ENCODE data around the gene XPR1.
A peak's percentile ranks its signal among the peaks of the same experiment; 100 is the strongest.
"Not testable (repeated sequence)": the region's sequence is repeated elsewhere in the genome, so short reads cannot be mapped to it uniquely, and the experiment has no call there.

Gene XPR1

DNA sequence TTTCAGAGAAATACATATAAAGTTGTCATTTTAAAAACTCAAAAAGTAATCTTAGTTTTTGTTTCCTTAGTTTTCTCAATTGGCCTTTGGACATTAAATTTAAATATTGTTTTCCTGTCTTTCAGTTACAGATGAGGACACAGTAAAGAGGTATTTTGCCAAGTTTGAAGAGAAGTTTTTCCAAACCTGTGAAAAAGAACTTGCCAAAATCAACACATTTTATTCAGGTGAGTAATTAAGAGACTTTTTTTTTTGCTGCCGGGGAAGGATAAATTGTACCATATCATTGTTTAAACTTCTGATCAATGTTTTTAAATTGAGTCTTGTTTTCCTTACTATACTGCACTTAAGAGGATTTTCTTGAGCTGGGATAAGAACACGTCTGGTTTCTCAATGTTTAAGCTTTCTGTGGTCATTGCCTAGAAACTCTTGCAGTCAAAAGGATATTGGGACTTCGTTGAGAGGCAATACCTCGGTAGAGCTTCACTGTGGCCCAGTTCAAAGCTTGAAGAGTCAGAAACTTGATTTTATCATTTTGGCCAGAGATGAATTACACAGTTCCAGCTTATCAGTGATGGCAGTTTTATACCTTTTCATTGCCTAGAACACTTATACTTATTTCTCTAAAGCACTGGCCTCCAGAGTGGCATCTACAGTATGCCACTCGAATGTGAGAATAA lies 155.9 kb downstream of the XPR1 start:
- no peak for DNase-seq

DNA sequence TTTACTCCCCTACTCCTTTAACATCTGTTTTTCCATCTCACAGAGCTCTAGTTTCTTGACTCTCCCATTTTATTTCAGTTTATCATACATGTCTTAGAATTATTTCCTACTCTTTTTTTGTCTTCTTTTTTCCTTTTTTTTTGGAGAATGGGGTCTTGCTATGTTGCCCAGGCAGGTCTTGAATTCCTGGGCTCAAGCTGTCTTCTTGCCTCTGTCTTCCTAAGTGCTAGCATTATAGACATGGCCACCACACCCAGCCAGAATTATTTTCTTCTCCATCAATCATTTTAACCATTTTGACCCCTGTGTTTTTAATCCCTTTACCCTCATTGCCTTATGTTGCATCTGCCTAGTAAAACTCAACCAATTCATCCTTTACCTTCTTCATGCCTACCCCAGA lies 157.6 kb downstream of the XPR1 start:
- DNase-seq: no peak

DNA sequence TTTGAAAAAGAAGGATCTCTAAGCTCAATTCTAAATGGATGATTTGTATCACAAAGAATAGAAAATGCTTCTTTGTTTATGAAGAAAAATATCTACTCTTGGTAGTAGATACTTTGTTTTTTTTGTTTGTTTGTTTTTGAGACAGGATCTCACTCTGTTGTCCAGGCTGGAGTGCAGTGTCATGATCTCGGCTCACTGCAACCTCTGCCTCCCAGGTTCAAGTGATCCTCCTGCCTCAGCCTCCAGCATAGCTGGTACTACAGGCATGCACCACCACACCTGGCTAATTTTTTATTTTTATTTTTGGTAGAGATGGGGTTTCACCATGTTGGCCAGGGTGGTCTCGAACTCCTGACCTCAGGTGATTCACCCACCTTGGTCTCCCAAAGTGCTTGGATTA lies 159.3 kb downstream of the XPR1 start:
- not testable (repeated sequence) for DNase-seq

DNA sequence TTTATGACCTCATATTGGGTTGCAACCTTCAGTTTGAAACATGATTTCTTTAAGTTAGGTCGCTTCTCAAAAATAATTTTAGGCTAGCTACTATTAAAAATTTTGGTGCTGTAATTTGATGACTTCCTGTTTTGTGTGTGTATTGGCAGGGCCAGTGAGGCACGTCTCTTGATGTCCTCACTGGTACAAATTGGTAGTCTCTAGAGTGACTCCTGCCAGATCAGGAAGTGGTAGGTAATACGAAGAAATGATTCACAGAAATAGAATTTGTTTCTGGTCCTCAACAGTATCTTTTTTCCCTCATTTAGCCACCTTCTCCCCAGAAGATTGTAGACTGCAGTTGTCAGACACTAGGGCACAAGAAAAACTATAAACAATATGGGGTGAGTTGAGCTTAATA lies 160.0 kb downstream of the XPR1 start:
- peak; percentile 24 for DNase-seq

DNA sequence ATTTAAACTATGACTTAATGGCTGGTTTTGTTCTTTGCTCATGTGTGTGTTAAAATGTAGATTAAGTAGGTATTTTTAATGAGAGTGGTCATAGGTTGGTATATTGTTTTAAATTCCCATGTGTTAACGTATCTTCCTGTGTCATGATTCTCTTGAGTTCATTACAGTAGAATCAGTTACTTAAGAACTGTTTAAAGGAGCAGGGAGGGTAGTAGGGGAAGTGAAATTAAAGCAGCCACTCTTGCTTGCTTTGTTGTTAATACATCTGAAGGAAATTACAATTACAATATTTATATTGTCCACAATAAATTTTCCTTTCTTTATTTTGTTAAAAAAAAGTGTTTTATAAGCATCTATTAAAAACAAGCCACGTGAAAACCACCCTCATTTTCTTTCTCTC lies 161.6 kb downstream of the XPR1 start:
- DNase-seq: no peak

DNA sequence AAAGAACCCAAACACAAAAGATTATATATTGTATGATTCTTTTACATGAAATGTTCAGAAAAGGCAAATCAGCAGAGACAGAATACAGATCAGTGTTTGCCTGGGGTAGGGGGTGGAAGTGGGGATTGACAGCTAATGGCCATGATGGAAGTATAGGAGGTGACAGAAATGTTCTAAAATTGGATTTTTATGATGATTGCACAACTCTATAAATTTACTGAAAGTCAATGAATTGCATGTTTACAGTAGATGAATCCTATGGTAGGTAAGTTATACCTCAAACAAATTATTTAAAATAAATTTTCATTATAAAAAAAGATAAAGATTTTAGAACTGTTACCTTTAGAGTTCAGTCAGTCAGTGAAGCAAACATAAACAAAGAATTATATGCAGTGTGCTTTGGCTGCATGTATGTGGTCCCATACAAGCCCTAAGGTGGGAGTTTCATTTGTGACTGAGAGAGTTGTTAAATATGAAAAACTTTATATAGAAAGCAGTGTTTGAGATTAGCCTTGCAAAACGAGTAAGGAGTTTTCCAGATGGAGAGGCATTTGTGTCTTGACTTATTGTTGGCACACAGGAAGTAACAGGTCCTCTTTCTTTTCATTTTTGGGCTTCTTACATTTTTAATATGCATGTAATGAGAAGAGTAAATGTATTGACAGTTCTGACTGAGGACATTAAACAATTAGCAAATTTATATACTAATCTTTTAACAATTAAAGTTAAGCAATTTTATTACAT lies 165.2 kb downstream of the XPR1 start:
- no peak for DNase-seq

DNA sequence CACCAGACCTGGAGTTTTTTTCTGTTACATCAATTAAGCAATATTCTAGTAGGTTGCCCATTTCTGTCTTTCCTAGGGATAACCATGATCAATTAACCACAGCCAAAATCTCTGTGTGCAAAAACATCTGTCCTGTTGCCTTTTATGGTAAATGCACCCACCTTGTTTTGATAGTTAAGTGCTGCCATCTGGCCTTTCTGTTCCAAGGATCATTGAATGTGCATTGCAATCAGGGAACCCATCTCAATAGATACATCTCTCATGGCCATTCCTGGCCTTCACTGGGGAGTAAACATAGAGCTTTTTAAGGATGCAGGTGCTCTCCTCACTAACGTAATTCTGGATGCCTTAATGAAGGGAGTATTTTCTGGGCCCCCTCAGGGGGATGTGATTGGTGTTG lies 169.1 kb downstream of the XPR1 start:
- no peak for DNase-seq

DNA sequence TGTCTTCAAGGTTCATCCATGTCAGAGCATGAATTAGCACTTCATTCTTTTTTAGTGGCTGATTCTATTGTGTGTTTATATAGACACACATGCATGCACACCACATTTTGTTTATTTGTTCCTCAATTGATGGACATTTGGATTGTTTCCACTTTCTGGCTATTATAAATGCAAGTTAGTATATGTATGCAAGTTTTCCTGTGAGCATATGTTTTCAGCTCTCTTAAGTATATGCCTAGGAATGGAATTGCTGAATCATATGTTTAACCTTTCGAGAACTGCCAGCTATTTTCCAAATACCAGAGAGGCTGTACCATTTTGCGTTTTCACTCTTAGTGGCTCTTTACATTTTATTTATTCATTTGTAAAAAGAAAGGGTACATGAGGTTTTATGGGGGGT lies 171.0 kb downstream of the XPR1 start:
- no peak for DNase-seq

DNA sequence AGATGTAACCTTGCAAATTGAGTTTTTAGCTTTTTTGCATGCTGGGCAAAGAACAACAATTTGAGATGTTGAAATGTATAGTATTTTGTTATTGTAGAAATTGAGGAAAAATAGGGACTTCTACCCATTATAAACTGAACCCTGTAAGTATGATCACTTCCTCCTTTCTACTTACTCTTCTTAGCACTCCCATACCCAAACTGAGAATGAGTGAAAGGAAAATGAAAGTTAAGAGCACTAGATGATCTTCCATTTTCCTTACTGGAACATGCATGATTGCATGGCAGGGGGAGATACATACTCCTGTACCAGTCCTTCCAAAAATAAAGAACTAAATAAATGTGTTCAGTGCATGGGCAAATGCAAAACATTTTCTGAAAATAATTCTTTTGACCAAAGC lies 173.5 kb downstream of the XPR1 start:
- no peak for DNase-seq

DNA sequence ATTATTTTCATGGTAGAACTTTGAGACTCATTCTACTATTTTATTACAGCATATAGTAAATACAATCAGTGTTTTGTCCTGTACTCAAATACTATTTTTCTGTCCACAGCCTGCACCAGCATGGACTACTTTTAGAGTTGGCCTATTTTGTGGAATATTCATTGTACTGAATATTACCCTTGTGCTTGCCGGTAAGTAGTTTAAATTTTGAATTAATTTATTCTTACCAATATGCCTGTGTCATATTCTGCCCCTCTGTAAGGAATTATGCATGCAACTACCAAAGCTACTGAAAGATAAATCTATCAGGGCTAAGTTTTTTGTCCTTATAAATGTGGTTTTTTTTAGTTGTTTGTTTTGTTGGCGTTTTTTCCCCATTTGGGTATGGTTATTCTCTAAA lies 179.5 kb downstream of the XPR1 start:
- DNase-seq: no peak

DNA sequence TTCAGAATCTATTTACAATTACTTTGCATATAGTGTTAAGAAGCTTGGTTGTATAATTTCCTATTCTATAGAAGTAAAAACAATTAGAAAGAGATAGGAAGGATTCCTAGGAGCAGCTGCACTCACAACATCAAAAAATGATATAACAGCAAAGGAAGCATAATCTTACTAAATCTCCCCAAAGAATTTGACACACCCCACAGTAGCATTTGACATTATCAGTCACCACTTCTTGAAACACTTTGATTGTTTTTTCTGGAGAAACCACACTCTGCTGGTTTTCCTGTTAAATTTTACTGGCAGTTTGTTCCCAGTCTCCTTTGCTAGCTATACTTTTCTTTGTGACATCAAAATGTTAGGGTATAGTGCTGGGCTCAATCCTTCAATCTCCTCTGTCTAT lies 180.1 kb downstream of the XPR1 start:
- DNase-seq: no peak

DNA sequence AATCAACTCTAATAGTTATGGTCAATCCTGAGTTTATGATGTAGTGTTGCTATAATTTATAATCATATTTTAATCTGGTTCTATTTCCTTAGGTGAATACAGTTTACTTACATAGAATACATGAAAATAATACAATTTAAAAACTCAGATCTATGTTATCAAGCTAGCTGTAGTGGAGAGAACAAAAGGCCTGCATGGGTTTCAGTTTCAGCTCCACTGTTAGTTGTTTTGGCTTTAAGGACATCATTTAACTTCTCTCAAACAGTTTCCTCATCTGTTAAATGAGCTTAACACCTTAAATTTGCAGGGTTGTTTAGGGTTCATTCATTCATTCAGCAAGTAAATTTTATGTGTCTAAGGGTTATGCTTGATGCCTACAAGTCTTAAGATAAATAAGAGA lies 182.4 kb downstream of the XPR1 start:
- DNase-seq: no peak

DNA sequence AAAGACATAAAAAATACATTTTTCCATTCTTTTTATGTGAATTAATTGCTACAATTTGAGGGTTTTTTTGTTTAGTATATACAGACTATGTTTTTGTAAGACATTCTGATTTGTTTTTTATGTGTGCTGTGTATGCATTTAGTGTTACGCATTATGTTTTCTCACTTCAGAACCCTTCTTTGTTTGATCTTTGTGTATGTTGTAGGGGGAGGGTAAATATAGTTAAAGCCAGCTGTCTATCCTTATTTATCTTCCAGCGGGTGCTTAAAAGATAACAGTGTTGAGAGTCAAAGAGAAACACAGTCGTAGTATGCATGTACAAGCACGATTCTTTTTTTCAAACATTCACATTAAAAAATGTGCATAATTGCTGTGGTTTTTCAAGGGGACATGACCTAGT lies 183.4 kb downstream of the XPR1 start:
- no peak for DNase-seq

DNA sequence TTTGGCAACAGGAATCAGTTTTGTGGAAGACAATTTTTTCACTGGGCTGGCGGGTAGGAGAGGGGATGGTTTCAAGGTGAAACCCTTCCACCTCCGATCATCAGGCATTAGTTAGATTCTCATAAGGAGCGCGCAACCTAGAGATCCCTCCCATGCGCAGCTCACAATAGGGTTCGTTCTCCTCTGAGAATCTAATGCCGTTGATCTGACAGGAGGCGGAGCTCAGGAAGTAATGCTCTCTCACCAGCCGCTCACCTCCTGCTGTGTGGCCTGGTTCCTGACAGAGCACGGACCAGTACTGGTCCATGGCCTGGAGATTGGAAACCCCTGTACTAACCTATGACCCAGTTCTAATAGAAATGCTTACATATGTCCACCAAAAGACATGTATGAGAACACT lies 184.3 kb downstream of the XPR1 start:
- no peak for DNase-seq

DNA sequence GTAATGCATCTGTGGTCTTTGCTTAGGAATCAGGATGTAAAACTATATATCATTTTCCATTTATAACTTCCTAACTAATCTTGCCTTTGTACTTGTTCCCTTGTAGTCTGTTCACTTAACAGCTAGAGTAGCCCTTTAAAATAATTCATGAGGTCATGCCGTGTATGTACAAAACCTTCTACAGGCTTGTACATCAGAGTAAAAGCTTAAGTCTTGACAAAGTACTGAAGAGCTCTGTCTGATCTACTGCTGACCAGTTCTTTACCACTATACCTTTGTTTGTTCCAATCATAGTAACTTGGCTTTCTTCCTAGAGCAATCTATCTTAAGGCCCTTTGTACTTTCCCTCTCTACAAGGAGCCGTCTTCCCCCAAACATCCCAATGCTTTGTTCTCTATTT lies 190.1 kb downstream of the XPR1 start:
- DNase-seq: no peak

DNA sequence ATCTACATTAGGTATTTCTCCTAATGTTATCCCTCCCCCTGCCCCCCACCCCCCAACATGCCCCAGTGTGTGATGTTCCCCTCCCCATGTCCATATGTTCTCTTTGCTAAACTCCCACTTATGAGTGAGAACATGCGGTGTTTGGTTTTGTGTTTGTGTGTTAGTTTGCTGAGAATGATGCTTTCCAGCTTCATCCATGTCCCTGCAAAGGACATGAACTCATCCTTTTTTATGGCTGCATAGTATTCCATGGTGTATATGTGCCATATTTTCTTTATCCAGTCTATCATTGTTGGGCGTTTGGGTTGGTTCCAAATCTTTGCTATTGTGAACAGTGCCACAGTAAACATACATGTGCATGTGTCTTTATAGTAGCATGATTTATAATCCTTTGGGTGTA lies 199.7 kb downstream of the XPR1 start:
- not testable (repeated sequence) for DNase-seq

DNA sequence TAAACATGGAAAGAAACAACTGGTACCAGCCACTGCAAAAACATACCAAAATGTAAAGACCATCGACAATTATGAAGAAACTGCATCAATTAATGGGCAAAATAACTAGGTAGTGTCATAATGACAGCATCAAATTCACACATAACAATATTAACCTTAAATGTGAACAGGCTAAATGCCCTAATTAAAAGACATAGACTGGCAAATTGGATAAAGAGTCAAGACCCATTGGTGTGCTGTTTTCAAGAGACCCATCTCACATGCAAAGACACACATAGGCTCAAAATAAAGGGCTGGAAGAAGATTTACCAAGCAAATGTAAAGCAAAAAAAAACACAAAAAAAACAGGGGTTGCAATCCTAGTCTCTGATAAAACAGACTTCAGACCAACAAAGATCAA lies 201.4 kb downstream of the XPR1 start:
- DNase-seq: not testable (repeated sequence)

DNA sequence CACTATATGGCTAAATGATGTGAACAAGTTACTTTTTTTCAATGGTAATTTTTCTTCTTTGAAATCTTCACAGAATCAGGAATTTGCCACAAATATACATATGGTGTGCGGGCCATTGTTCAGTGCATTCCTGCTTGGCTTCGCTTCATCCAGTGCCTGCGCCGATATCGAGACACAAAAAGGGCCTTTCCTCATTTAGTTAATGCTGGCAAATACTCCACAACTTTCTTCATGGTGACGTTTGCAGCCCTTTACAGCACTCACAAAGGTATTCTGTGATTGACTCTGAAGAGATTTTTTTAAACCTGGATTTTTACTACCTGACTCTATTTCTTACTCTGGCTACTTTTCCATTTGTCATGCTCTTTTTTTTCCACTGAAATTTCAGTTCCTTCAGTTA lies 204.6 kb downstream of the XPR1 start:
- DNase-seq: no peak

DNA sequence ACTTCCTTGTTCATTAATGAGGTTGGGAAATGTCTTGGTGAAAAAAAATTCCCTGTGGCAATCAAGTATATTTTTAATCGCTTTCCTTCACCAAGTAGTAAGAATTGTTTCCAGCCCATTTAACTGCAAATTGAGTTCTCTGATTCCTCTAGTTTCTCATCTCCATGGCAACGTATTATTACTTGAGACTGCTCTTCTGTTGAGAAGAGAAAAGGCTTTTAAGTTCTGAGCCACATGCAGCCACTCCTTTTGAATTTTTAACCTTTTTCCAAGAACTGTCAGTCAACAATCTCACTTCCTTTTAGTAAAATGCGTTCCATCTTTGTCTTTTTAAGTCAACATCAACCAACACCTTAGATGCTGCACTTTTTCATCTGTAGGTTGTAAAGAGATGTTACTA lies 205.2 kb downstream of the XPR1 start:
- DNase-seq: no peak

DNA sequence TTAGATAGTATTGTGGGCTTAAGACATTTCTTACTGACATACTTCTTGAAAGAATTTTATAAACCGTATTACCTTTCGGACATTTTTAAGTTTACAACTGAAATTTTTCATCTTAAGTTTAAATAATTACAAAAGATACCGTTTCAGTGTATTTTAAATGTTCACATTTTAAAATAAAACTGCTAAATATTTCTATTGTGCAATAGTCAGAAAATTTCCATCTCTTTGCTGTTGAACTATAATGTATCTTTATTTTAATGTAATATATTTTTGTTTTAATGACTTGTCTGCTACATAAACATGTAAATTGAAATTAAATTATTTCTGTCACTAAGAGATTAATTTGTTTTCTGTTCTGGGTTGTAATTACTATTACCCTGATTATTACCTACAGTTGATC lies 206.7 kb downstream of the XPR1 start:
- no peak for DNase-seq

DNA sequence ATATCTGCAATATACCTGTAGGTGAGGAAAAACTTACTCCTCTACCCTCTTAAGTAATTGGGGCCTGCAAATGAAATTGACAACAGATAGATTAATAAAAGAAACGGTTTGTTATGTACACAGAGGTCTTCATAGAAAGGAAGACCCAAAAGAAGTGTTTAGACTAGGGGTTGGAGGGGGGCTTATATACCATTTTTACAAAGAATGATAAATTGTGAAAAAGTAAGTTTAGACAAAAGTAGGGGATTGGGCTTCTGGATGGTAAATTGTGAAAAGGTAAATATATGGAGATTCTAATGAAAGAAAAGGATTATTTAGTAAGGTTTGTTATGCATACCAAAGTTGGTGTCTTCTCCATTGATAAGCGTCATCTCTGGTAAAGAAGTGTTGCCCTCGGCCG lies 207.7 kb downstream of the XPR1 start:
- DNase-seq: no peak

DNA sequence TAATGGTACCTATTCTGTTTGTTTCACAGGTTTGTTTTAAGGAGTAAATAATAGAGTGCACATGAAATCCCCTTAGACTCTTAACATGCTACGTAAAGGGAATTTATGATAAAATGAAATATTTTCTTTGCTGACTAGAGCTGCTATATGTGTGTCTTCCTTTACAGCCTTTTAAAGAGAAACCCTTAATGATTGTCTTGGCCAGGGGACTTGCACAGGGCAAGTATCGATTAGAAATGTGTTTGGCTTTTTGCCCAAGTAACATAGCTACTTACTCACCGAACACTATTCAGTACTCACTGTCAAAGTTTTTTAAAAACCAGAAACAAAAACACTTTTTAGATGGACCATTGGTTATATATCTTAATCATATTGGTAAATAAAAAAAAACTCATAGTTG lies 209.6 kb downstream of the XPR1 start:
- no peak for DNase-seq

DNA sequence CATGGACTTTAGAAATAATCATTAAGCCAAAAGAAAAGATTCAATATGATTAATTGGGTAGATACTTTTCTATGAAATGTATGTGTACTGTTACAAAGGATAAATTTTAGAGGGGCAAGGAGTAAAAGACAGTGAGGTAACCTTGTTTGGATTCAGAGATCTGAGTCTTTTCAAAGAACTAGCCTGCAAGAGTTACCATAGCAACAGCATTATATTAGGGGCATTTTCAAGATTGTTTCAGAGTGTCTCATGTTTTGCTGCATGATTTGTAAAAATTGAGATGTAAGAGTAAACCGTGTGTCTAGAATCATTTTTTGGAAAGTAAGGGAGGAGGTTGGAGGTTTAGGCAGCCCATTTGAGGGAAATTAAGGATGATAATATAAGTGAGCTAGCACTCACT lies 210.2 kb downstream of the XPR1 start:
- DNase-seq: no peak

DNA sequence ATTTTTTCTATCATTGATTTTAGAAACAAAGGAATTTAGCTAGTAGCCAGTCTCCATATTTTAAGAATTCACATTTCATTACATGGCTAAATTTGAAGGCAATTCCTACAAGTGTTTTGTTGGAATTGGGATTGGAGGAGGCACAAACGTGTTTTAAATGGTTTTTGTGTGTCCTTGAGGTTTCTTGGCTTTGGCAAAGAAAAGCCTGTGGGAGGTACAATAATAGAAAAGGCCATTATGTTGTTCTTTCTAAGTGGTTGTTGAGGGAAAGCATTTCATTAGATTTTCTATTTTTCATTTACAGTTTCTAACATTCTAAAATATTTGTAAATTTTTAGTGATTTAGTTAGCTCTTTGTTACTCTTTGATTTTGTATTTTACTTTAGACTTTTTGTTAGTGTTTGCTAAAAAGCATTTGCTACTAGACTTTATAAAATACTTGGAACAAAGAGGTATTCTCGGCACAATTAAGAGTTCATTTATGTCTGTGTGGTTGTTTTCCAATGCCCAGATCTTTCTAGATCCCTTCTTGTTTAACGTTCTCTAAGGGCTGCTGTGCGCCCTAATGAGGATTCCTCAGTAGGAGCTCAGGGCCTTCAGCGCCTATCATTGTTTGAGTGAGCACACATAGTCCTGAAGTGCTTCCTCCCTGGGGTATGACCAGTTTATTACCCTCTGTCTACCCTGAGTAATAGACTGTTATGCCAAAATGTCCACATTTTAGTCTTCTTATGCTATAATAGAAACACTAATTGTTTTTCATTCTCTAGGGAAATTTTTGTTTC lies 210.9 kb downstream of the XPR1 start:
- no peak for DNase-seq
